ENCODE measurements around the gene NUP42. TPM values are rescaled to one million over a fixed set of nuclear protein-coding genes. Genes with fewer than 3 reads are reported as not detected.

Gene NUP42
- total and polyA plus RNA-seq, 8 donors = 7.3 to 24.9 (median 10.9) TPM

GRCh38 chr7:23242935-23243334 is 61.1 kb downstream of the NUP42 start:
- no peaks in the 10 kb centered on the region for H3K9me3 ChIP-seq
- H3K27me3 ChIP-seq = peaks cover 0 to 3% (median 0%) of the 10 kb centered on the region in 4 donors
- FAIRE-seq (no peak), DNase-seq (no peak), ATAC-seq (no peak)
- intact Hi-C loops (cut with DNase I) = no loop called here
- H3K36me3 ChIP-seq = no peaks in the 10 kb centered on the region
- no peak overlapping the region for H3K27ac ChIP-seq
- no peak overlapping the region for H3K4me3 ChIP-seq
- TF ChIP-seq, protein P1, sequence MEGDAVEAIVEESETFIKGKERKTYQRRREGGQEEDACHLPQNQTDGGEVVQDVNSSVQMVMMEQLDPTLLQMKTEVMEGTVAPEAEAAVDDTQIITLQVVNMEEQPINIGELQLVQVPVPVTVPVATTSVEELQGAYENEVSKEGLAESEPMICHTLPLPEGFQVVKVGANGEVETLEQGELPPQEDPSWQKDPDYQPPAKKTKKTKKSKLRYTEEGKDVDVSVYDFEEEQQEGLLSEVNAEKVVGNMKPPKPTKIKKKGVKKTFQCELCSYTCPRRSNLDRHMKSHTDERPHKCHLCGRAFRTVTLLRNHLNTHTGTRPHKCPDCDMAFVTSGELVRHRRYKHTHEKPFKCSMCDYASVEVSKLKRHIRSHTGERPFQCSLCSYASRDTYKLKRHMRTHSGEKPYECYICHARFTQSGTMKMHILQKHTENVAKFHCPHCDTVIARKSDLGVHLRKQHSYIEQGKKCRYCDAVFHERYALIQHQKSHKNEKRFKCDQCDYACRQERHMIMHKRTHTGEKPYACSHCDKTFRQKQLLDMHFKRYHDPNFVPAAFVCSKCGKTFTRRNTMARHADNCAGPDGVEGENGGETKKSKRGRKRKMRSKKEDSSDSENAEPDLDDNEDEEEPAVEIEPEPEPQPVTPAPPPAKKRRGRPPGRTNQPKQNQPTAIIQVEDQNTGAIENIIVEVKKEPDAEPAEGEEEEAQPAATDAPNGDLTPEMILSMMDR (IDR thresholded peaks at IDR 0.05) = no peak
- H3K4me1 ChIP-seq = no peaks in the 10 kb centered on the region
- 63% methylated on average over 4 of the region's 4 CpGs for WGBS, 2 donors

- H3K36me3 ChIP-seq = no peaks in the 10 kb centered on the region
- H3K27me3 ChIP-seq = peaks cover 0 to 17% (median 0%) of the 10 kb centered on the region in 4 donors
- whole genome bisulfite sequencing, 2 donors = 58 to 77% methylated on average over 7 of the region's 7 CpGs
- H3K4me1 ChIP-seq = no peaks in the 10 kb centered on the region
- peak within 1 kb of the TSS in 2 of 4 donors; percentile 5 to 26 for H3K4me3 ChIP-seq
- H3K27ac ChIP-seq = peak within 1 kb of the TSS in 2 of 4 donors; percentile 32 to 52
- ATAC-seq (peak in 3 of 4 donors; percentile 34 to 78 (median 68)), DNase-seq (no peak), FAIRE-seq (no peak)
- intact Hi-C loops (cut with DNase I) = no loop called here
- TF ChIP-seq, protein P1 (IDR thresholded peaks at IDR 0.05) = no peak
- no peaks in the 10 kb centered on the region for H3K9me3 ChIP-seq
Measured at GRCh38 chr7:23246555-23246954, 64.7 kb downstream of the NUP42 start, which contains the start of gene GPNMB. Gene GPNMB, plus strand, starts transcription at chr7:23246775. Its CDS starts 83 bp downstream, at chr7:23246858.

DNA sequence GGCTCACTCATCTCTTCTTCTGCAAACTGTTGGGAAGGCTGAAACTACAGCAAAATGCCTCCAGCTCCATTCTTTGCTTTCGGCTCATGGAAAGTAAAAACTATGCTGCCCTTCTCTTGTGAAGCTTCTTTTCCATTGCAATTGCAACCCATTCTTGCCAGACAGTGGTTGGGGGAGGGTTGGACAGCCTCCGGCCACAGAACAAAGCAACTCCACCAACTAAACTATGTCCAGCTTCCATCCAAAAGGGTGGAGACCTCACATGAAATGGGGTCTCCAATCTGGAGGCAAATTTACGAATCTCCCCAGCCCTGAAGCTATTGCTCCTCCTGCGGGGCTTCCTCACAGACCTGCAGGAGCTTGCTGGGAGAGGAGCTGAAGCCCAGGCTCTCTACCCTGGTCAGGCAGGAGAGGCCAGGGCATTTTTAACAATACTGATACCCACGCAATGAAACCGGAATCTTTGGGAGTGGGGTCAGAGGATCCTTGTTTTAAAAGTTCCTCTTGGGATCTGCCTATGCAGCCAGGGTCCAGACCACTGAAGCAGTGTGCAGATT is 65.3 kb downstream of the NUP42 start:
- 77 to 80% methylated on average over 6 of the region's 6 CpGs for WGBS, 2 donors
- intact Hi-C loops (cut with DNase I) = no loop called here
- Histone ChIP-seq H3K27me3 (peaks cover 0 to 17% (median 0%) of the 10 kb centered on the region in 4 donors), H3K4me1 (no peaks in the 10 kb centered on the region), H3K9me3 (no peaks in the 10 kb centered on the region), H3K4me3 (peak overlapping the region in 2 of 4 donors; percentile 5 to 26), H3K36me3 (no peaks in the 10 kb centered on the region), H3K27ac (peak overlapping the region in 2 of 4 donors; percentile 32 to 52)
- peak in 2 of 4 donors; percentile 26 to 33 for ATAC-seq
- no peak for FAIRE-seq
- TF ChIP-seq, protein P1 (IDR thresholded peaks at IDR 0.05) = no peak
- DNase-seq = no peak

DNA sequence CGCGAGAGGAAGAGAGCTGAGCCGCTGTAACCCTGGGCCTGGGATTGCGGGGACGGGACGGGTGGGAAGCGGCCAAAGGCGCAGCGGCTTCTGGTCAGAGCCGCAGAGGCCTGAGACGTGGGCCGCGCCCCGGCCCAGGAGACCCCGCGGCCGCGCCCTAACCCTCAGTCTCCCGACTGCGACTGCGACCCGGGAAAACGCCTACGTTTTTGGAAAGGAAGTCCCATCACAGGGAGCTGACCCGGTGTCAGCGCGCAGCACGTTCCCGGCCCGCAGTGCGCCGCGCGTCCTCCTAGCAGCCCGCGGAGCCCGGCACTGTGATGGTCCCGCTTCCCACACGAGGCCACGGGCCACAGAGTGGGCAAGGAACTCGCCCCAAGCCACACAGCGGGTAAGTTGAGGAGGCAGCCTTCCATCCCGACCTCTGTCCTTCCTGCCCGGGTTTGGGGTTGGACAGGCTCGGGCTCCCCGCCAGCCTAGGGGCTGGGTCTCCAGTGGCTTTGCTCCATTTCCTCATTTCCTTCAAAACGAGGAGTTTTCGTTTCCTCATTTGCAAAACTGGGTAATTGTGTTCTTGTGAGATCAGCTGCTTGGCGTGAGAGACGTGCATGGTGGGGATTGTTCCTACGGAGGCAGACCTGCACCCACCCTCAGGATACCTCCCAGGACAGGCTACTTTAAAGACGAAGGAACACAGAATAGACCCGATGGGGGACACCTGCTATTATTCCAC is 65.9 kb downstream of the NUP42 start:
- peak in 3 of 6 donors; percentile 29 to 58 (median 56) for DNase-seq

More for the DNA sequence above, 65.9 kb downstream of the NUP42 start:
- Histone ChIP-seq H3K9me3 (no peaks in the 10 kb centered on the region), H3K36me3 (no peaks in the 10 kb centered on the region), H3K27ac (peak overlapping the region in 2 of 4 donors; percentile 32 to 52), H3K4me1 (no peaks in the 10 kb centered on the region), H3K27me3 (peaks cover 0 to 17% (median 0%) of the 10 kb centered on the region in 4 donors), H3K4me3 (peak overlapping the region in 2 of 4 donors; percentile 5 to 26)
- ATAC-seq (peak in 3 of 4 donors; percentile 42 to 74 (median 69)), FAIRE-seq (no peak)
- intact Hi-C loops (cut with DNase I) = no loop called here
- WGBS, 2 donors = 26 to 27% methylated on average over 52 to 53 of the region's 53 CpGs
- TF ChIP-seq, protein P1 (IDR thresholded peaks at IDR 0.05) = no peak
